H7 (cell line): ENCODE data around the gene RRH. TPM values are rescaled to one million over a fixed set of nuclear protein-coding genes. Genes with fewer than 3 reads are reported as not detected.
"Not testable (repeated sequence)": the region's sequence is repeated elsewhere in the genome, so short reads cannot be mapped to it uniquely, and the experiment has no call there.

Experiments
- DNase-seq: peaks from one replicate; pipeline ENCODE4 v3.0.0; 2012
- H3K27me3 ChIP-seq: 2 replicates; pipeline ENCODE4 v1.6.0; 2011; ENCODE audit warnings: mild to moderate bottlenecking, low read length; ENCODE audit not compliant: control insufficient read depth, insufficient read depth
- H3K36me3 ChIP-seq: replicated peaks from 2 replicates; pipeline ENCODE4 v1.5.1; 2011; ENCODE audit warnings: low read length; ENCODE audit not compliant: control insufficient read depth, insufficient read depth
- H3K4me3 ChIP-seq: 2 replicates; pipeline ENCODE4 v1.5.1; 2011; ENCODE audit warnings: low read depth, mild to moderate bottlenecking, control low read depth, low read length, moderate library complexity; ENCODE audit not compliant: insufficient read depth
- total RNA-seq: library from RNA; depleted of rRNA; stranded (reverse); fragments of >200 nt; shearing (Covaris generic); gene quantifications from 2 replicates; pipeline ENCODE4 v1.2.3, GENCODE V29; 2014

Gene RRH
- total RNA-seq, 1 experiment from 2014 or later: not detected

- DNase-seq: peak; percentile 7
- Histone ChIP-seq H3K27me3 (no peaks in the 10 kb centered on the region), H3K36me3 (no peaks in the 10 kb centered on the region), H3K4me3 (no peak overlapping the region)
Measured at GRCh38 chr4:109864134-109864533, 36.4 kb downstream of the RRH start.

GRCh38 chr4:109870061-109870460 lies 42.3 kb downstream of the RRH start:
- Histone ChIP-seq H3K4me3 (no peak overlapping the region), H3K27me3 (no peaks in the 10 kb centered on the region), H3K36me3 (no peaks in the 10 kb centered on the region)
- DNase-seq: no peak

GRCh38 chr4:109872065-109872464 lies 44.3 kb downstream of the RRH start:
- Histone ChIP-seq H3K27me3 (no peaks in the 10 kb centered on the region), H3K4me3 (no peak overlapping the region), H3K36me3 (no peaks in the 10 kb centered on the region)
- DNase-seq: no peak

GRCh38 chr4:109872950-109873656 lies 45.3 kb downstream of the RRH start:
- Histone ChIP-seq H3K27me3 (no peaks in the 10 kb centered on the region; the same call in 1 of the 2 replicates), H3K36me3 (no peaks in the 10 kb centered on the region), H3K4me3 (no peak overlapping the region)
- no peak for DNase-seq

GRCh38 chr4:109873791-109874514 lies 46.2 kb downstream of the RRH start:
- Histone ChIP-seq H3K36me3 (no peaks in the 10 kb centered on the region), H3K4me3 (no peak overlapping the region), H3K27me3 (no peaks in the 10 kb centered on the region; the same call in 1 of the 2 replicates)
- no peak for DNase-seq

- Histone ChIP-seq H3K27me3 (no peaks in the 10 kb centered on the region; the same call in 1 of the 2 replicates), H3K36me3 (no peaks in the 10 kb centered on the region), H3K4me3 (no peak overlapping the region)
- DNase-seq: no peak
Measured at GRCh38 chr4:109875106-109875505, 47.3 kb downstream of the RRH start.

GRCh38 chr4:109875553-109875952 lies 47.8 kb downstream of the RRH start:
- not testable (repeated sequence) for H3K36me3 ChIP-seq, DNase-seq, H3K27me3 ChIP-seq, H3K4me3 ChIP-seq

GRCh38 chr4:109876634-109877265 lies 49.0 kb downstream of the RRH start:
- DNase-seq: no peak
- H3K27me3 ChIP-seq: no peaks in the 10 kb centered on the region; the same call in 1 of the 2 replicates
- H3K4me3 ChIP-seq: no peak overlapping the region
- H3K36me3 ChIP-seq: no peaks in the 10 kb centered on the region

GRCh38 chr4:109877400-109877799 lies 49.6 kb downstream of the RRH start:
- no peak for DNase-seq
- no peak overlapping the region for H3K4me3 ChIP-seq
- H3K36me3 ChIP-seq: no peaks in the 10 kb centered on the region
- H3K27me3 ChIP-seq: no peaks in the 10 kb centered on the region; the same call in 1 of the 2 replicates

- Histone ChIP-seq H3K27me3 (no peaks in the 10 kb centered on the region; the same call in 1 of the 2 replicates), H3K4me3 (no peak overlapping the region), H3K36me3 (no peaks in the 10 kb centered on the region)
- DNase-seq: no peak
Measured at GRCh38 chr4:109878355-109878754, 50.6 kb downstream of the RRH start.

GRCh38 chr4:109879081-109879480 lies 51.3 kb downstream of the RRH start:
- H3K36me3 ChIP-seq: no peaks in the 10 kb centered on the region
- DNase-seq: no peak
- no peak overlapping the region for H3K4me3 ChIP-seq
- no peaks in the 10 kb centered on the region; the same call in 1 of the 2 replicates for H3K27me3 ChIP-seq

GRCh38 chr4:109879636-109880314 lies 52.0 kb downstream of the RRH start:
- no peak for DNase-seq
- Histone ChIP-seq H3K36me3 (no peaks in the 10 kb centered on the region), H3K4me3 (no peak overlapping the region), H3K27me3 (no peaks in the 10 kb centered on the region; the same call in 1 of the 2 replicates)

GRCh38 chr4:109886303-109886702 lies 58.5 kb downstream of the RRH start:
- Histone ChIP-seq H3K4me3 (no peak overlapping the region), H3K27me3 (no peaks in the 10 kb centered on the region), H3K36me3 (no peaks in the 10 kb centered on the region)
- DNase-seq: no peak

- Histone ChIP-seq H3K27me3 (no peaks in the 10 kb centered on the region), H3K36me3 (no peaks in the 10 kb centered on the region), H3K4me3 (no peak overlapping the region)
- no peak for DNase-seq
Measured at GRCh38 chr4:109887071-109887470, 59.3 kb downstream of the RRH start.
